ENCODE measurements around the gene SFXN3.

Gene SFXN3

DNA sequence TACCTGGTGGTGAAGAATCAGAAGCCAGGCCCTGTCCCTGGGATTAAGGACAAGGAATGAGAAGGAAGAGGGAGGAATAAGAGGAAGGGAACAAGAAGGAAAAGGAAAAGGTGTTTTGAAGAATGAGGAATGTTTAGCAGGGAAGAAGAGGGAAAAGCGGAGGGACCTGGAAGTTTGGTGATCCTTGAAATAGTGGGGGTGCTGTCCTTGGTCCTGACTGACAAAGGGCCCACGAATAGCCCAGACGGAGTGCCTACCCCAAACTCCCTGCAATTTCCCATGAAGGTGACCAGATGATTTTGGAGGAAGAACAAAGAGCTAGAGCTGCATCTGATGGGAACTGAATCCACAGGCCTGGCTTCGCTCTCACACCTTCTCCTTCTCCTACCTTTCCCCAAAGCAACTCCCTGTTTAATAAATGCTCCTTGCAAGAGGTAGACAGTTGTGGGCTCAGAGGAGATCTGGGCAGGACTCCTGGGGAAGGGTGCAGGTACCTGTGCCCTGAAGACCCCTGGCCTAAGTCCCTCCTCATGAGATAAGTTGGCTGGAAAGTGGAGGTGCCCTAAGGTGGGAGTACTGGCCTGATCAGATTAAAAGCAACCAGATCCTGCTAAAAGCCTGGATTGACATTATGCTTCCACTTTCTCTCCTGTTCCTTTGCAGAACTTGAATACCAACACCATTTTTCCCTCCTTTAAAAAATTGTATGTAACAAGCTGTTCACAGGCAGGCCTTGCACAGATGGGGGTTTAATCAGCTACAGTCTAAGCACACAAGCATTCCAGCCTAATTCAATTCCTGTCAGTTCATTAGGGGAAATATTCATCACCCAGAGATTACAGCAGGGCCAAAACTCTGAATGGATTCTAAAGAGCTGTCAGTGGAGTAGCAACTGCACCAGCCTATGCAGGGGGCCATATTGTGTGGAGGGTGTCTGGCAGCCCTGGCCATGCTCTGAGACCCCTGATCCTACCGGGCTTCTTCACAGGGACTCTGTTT lies 50.2 kb downstream of the SFXN3 start:
- intact Hi-C loops (cut with DNase I), result no loop called here
- no peak for DNase-seq

DNA sequence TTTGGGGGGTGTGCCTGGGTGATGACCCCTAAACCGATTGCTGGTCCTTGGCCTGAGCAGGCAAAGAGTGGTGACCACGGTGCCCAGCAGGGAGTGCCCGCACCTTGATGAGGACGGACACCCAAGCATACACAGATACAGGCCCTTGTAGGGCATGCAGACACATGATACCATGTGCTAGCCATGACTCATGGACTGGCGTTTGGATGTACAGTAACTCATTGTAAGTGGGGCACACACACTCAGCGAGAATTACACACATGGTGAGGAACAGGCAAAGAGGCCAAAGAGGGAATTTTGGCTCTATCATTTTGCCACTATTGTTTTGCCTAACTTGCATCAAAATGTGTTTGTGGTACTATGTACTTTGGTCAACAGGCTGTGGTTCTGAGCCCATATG lies 54.8 kb downstream of the SFXN3 start:
- intact Hi-C loops (cut with DNase I), result no loop called here

DNA sequence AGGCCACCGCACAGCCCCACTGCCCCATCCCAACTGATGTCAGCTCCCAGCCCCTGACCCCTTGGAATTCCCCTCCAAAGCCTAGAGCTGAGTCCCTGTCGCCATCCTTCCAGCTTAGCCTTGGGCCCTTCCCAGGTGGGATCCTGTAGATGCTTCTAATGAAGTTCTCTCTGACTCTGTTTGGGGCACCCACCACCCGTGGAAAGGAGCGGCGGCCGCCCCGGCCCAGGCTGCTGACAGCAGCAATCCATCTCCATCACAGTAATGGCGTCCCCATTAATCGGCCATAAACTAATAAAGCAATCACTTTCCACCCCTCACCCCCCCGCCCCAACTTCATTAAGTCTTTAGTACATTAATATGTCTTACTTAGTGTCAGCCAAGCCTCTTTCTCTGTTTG lies 56.3 kb downstream of the SFXN3 start:
- DNase-seq, result no peak
- intact Hi-C loops (cut with DNase I), result no loop called here

More for the DNA sequence above, 54.8 kb downstream of the SFXN3 start:
- no peak for DNase-seq

DNA sequence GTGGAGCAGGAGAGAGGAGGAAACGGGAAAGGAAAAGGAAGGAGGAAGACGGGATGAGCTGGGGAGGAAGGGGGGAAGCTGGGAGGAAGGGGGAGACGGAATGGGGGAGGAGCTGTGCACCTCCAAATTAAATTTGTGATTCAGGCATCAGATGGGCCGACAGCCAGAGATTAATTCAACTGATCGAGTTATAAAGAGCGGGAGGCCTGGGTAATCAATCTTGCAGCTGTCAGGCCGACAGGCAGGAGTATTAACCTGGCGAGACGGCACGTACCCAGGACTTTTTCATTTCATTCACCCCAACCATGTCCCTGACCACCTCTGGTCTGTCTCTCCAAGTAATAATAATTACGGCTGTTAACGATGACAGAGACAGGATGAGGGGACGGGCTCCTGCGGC lies 56.9 kb downstream of the SFXN3 start:
- no peak for DNase-seq
- intact Hi-C loops (cut with DNase I), result no loop called here

DNA sequence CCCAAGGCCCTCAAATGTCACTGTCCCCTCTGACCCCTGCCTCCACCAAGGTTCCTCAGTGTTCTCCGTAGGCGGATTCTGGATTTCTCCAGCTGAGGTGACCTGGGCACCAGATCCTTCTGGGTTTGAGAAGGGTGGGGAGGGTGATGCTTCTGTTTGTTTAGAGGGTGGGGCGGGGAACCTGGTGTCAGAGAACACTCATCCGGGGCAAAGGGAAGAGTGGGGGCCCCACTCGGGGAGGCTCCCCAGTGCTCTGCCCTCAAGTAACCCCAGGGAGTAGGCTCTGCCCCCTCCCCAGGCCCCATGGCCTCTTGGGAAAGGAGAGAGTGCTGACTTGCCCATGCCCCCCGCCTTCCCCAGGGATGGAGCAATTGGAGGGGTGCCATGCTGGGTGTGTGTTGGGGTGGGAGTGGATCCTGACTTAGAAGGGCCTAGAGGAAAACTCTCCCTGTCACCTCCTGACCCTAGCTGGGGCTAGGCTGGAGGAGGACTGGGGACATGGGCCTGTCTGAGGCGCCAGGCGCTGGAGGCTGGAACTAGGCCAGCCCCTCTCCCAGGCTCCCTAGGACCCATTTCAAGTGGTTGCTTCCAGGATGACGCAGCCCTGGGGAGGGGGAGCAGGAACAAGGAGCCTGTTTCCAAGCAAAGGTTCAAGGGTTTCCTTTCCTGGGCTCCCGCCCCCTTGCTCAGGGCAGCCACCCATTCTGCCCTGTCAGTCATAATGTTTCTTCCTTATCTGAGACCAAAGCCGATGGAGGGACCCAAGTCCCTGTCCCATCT lies 58.7 kb downstream of the SFXN3 start:
- intact Hi-C loops (cut with DNase I), result no loop called here
- DNase-seq, result no peak

DNA sequence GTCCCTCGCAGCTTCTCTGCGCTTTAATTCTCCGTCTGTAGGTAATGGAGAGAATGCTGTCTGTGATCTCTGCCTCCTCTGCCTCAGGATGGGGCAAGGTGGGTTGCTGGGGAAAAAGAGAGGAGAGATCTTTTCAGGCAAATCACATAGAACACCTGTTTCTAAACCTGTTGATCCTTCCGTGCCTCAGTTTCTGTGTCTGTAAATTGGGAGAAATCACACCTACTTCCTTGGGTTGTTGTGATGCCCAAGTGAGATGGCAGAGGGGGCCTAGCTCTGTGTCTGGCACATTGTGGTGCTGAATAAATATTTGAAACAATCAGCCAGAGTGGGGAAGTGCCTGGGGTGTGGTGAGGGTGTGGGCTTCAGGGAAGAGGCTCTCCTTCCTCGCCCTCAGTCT lies 59.6 kb downstream of the SFXN3 start:
- no peak for DNase-seq
- intact Hi-C loops (cut with DNase I), result no loop called here

All from head of caudate nucleus (tissue), 42 donors.